ENCODE measurements around the gene KCNC2.

GRCh38 chr12:75259143-75259542 lies 49.5 kb upstream of the KCNC2 start:
- TF ChIP-seq CTCF (IDR thresholded peaks at IDR 0.05): no peak
- no peak for TF ChIP-seq POLR2A (IDR thresholded peaks at IDR 0.05)

All from heart left ventricle (tissue), 13 donors.